HepG2 (cell line): ENCODE measurements around the gene NRSN2. TPM values are rescaled to one million over a fixed set of nuclear protein-coding genes. Genes with fewer than 3 reads are reported as not detected.

Experiments used
- FOSL2 ChIP-seq: sonication (generic); formaldehyde crosslinking; IDR thresholded peaks from 2 replicates; pipeline ENCODE4 v1.4.0; 2020; ENCODE audit warnings: missing genetic modification reagents
- HES4 ChIP-seq: sonication (generic); formaldehyde crosslinking; IDR thresholded peaks from 2 replicates; pipeline ENCODE4 v1.9.0; 2021; ENCODE audit warnings: mild to moderate bottlenecking, missing genetic modification reagents, borderline replicate concordance
- HMGXB3 ChIP-seq: sonication (generic); formaldehyde crosslinking; IDR thresholded peaks from 2 replicates; pipeline ENCODE4 v1.4.0; 2020; ENCODE audit warnings: missing genetic modification reagents, borderline replicate concordance
- HOXA9 ChIP-seq: sonication (generic); formaldehyde crosslinking; IDR thresholded peaks from 2 replicates; pipeline ENCODE4 v1.8.1; 2022; ENCODE audit warnings: missing genetic modification reagents, mild to moderate bottlenecking, moderate library complexity, borderline replicate concordance
- KLF15 ChIP-seq: sonication (generic); formaldehyde crosslinking; IDR thresholded peaks from 2 replicates; pipeline ENCODE4 v1.8.1; 2023; ENCODE audit warnings: borderline replicate concordance, mild to moderate bottlenecking, inconsistent platforms, missing genetic modification reagents, mixed read lengths
- MBD4 ChIP-seq: IDR thresholded peaks from 2 replicates; pipeline ENCODE4 v1.6.1; 2012; ENCODE audit warnings: low read length, inconsistent platforms, borderline replicate concordance
- SP4 ChIP-seq: sonication (generic); formaldehyde crosslinking; IDR thresholded peaks from 2 replicates; pipeline ENCODE4 v1.8.1; 2023; ENCODE audit warnings: mild to moderate bottlenecking, missing genetic modification reagents
- STAT6 ChIP-seq: sonication (generic); formaldehyde crosslinking; IDR thresholded peaks from 2 replicates; pipeline ENCODE4 v1.4.0; 2020; ENCODE audit warnings: missing genetic modification reagents, mild to moderate bottlenecking, borderline replicate concordance
- TFDP2 ChIP-seq: sonication (generic); formaldehyde crosslinking; IDR thresholded peaks from 2 replicates; pipeline ENCODE4 v1.4.0; 2020; ENCODE audit warnings: missing genetic modification reagents
- TGIF2 ChIP-seq: IDR thresholded peaks from 2 replicates; pipeline ENCODE4 v1.6.1; 2016; ENCODE audit warnings: control low read depth, missing compliant biosample characterization
- THAP7 ChIP-seq: sonication (generic); formaldehyde crosslinking; IDR thresholded peaks from 2 replicates; pipeline ENCODE4 v1.8.1; 2023; ENCODE audit warnings: mild to moderate bottlenecking, missing genetic modification reagents
- XRCC5 ChIP-seq: fragments of 200-400 bp; formaldehyde crosslinking; optimal IDR thresholded peaks from 2 replicates; pipeline ENCODE3; 2017; ENCODE audit warnings: mild to moderate bottlenecking, low read length
- ZBTB1 ChIP-seq: sonication (generic); formaldehyde crosslinking; IDR thresholded peaks from 2 replicates; pipeline ENCODE4 v1.4.0; 2020; ENCODE audit warnings: missing genetic modification reagents, borderline replicate concordance
- ZBTB20 ChIP-seq: sonication (generic); formaldehyde crosslinking; IDR thresholded peaks from 2 replicates; pipeline ENCODE4 v1.8.1; 2023; ENCODE audit warnings: missing genetic modification reagents, low read depth, mild to moderate bottlenecking, borderline replicate concordance
- ZFP90 ChIP-seq: sonication (generic); formaldehyde crosslinking; IDR thresholded peaks from 2 replicates; pipeline ENCODE4 v1.8.0; 2022; ENCODE audit warnings: missing genetic modification reagents, mild to moderate bottlenecking, inconsistent platforms, borderline replicate concordance
- ZNF124 ChIP-seq: sonication (generic); formaldehyde crosslinking; IDR thresholded peaks from 2 replicates; pipeline ENCODE4 v1.4.0; 2020; ENCODE audit warnings: missing genetic modification reagents
- ZNF230 ChIP-seq: sonication (generic); formaldehyde crosslinking; IDR thresholded peaks from 2 replicates; pipeline ENCODE4 v1.4.0; 2020; ENCODE audit warnings: mild to moderate bottlenecking, missing genetic modification reagents
- ZNF484 ChIP-seq: sonication (generic); formaldehyde crosslinking; IDR thresholded peaks from 2 replicates; pipeline ENCODE4 v1.5.1; 2020; ENCODE audit warnings: mild to moderate bottlenecking, low read depth, missing genetic modification reagents, borderline replicate concordance
- ZNF569 ChIP-seq: sonication (generic); formaldehyde crosslinking; IDR thresholded peaks from 2 replicates; pipeline ENCODE4 v1.5.0; 2020; ENCODE audit warnings: mild to moderate bottlenecking, missing genetic modification reagents, moderate library complexity, borderline replicate concordance
- polyA plus RNA-seq, 8 experiments: library from polyadenylated mRNA; depleted of rRNA in 3 of 8; stranded (reverse) in 7 of 8; unstranded in 1 of 8; fragments of >200 nt; fragmentation: Illumina TruSeq in 4 of 8; extraction: Trizol in 4 of 8; gene quantifications; 2 replicates each; pipeline versions ENCODE4 v1.2.1 to v1.2.3, GENCODE V29; 2011 to 2016; ENCODE audit warnings: low read depth in 4 of 8, missing spikeins in 1 of 8, mixed read lengths in 1 of 8; ENCODE audit not compliant: insufficient read depth in 1 of 8
- total RNA-seq, 5 experiments: library from RNA; depleted of rRNA; stranded (reverse); fragments of >200 nt; fragmentation: Illumina TruSeq; extraction: Trizol; gene quantifications; 2 replicates each; pipeline ENCODE4 v1.2.3, GENCODE V29; 2016; ENCODE audit warnings: low read depth in 1 of 5

The NRSN2 gene
- total and polyA plus RNA-seq, 2 of the 13 experiments (the other 11 are each of a cell fraction or from before 2014, with no cell fraction given) = 32.3 to 49.4 TPM

GRCh38 chr20:297925-298775, 48.8 kb upstream of the NRSN2 start (continued):
- 0 out of 2 replicates have a peak, but pooled peaks have one; percentile 76 for TF ChIP-seq HMGXB3 (CRISPR knock-in tag)
- TF ChIP-seq MBD4 = no peak
- 0 out of 2 replicates have a peak, but pooled peaks have one; percentile 38 for TF ChIP-seq HES4 (CRISPR knock-in tag)
- TF ChIP-seq KLF15 (CRISPR knock-in tag) = no peak; the same call in 1 of the 2 replicates
- TF ChIP-seq STAT6 (CRISPR knock-in tag) = no peak
- TF ChIP-seq SP4 = no peak
- peak; percentile 8; the same call in 1 of the 2 replicates for TF ChIP-seq ZBTB20 (CRISPR knock-in tag)
- TF ChIP-seq ZBTB1 (CRISPR knock-in tag) = no peak
- peak; percentile 58; the same call in 1 of the 2 replicates for TF ChIP-seq ZFP90
- TF ChIP-seq ZNF124 (CRISPR knock-in tag) = peak; percentile 30; the same call in 1 of the 2 replicates
- TF ChIP-seq TFDP2 (CRISPR knock-in tag) = no peak; the same call in 1 of the 2 replicates
- TF ChIP-seq HOXA9 (CRISPR knock-in tag) = peak; percentile 66; the same call in 1 of the 2 replicates
- TF ChIP-seq FOSL2 (CRISPR knock-in tag) = peak; percentile 21; the same call in 1 of the 2 replicates
- peak; percentile 43; the same call in 1 of the 2 replicates for TF ChIP-seq ZNF230 (CRISPR knock-in tag)
- TF ChIP-seq TGIF2 = 0 out of 2 replicates have a peak, but pooled peaks have one; percentile 70
- TF ChIP-seq ZNF484 (CRISPR knock-in tag) = 0 out of 2 replicates have a peak, but pooled peaks have one; percentile 68
- TF ChIP-seq XRCC5 = peak; percentile 13
- TF ChIP-seq ZNF569 (CRISPR knock-in tag) = no peak
- no peak for TF ChIP-seq THAP7 (CRISPR knock-in tag)
